ENCODE measurements around the gene WWOX.

GRCh38 chr16:78218856-78219651 is 119.6 kb downstream of the WWOX start:
- TF ChIP-seq POLR2AphosphoS5 (IDR thresholded peaks at IDR 0.05; ENCODE audit: low read depth, low read length) (no peak), REST (IDR thresholded peaks at IDR 0.05; ENCODE audit: insufficient read depth in 1 of 2, low read depth in 2 of 2, low read length in 2 of 2) (no peak)
